NCI-H1694 (cell line): Measurements from ENCODE around the gene CACNA2D4.

Source experiments
- DNase-seq: peaks from one replicate; lab custom pipeline; 2025; lab: John Stamatoyannopoulos, UW

Gene CACNA2D4

DNA sequence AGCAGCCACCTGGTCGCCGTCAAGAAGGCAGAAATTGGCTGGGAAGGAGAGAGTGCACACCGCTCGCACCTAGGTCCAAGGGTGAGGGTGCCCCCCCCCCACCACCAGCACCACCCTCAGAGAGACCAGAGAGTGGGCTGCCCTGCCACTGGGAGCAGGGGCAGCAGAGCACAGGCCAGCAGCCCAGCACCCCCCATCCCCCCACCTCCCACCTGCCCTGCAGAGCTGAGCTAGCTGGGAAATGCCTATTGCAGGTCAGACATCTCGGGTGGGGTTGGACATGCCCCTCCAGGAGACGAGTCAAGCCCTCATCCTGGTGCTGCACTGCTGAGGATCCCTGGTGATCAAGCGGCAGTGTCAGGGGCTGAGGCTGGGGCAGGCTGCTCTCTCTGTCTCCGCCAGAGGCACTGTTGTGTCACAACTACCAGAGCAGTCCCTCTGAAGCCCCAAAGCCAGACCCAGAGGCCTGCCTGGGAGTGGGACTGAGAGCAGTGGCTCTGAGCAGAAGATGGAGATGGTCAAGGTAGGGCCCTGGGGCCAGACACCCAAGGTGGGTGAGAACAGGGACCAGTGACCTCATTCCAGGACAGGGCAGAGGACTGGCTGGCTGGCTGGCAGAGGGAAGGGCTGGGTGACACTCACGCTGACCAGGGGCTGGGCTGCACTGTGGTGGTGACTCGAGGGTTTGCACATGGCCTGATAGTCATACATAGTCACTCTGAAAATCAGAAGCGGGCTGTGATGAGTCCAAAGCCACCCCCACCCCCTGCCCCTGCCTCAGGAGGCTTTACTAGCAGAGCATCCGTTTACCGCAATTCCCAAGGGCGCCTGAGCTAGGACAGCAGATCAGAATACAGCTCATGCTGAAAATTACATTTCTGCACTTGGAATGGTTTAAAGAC is 117.8 kb downstream of the CACNA2D4 start:
- DNase-seq, result peak; percentile 89

GRCh38 chr12:1799882-1800400 is 118.5 kb downstream of the CACNA2D4 start:
- no peak for DNase-seq

- DNase-seq, result no peak
Observed at GRCh38 chr12:1799051-1799881, 119.2 kb downstream of the CACNA2D4 start.

DNA sequence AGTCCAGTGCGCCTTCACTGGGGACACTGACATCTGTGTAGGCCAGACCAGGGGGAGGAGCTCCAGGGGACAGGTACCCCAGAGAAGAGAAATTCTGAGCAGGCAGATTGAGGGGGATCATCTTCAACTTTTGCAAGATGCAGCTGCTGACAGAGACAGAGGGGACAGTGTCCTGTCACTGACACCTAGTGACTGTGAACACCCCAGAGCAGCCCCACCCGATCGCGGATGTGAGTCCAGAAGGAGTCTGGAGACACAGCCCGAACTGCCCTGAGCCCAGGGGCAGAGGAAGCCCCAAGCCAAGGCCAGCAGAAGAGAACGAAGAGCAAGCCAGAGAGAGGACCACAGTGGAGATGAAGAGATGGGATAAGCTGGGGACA is 119.8 kb downstream of the CACNA2D4 start:
- DNase-seq, result no peak

DNA sequence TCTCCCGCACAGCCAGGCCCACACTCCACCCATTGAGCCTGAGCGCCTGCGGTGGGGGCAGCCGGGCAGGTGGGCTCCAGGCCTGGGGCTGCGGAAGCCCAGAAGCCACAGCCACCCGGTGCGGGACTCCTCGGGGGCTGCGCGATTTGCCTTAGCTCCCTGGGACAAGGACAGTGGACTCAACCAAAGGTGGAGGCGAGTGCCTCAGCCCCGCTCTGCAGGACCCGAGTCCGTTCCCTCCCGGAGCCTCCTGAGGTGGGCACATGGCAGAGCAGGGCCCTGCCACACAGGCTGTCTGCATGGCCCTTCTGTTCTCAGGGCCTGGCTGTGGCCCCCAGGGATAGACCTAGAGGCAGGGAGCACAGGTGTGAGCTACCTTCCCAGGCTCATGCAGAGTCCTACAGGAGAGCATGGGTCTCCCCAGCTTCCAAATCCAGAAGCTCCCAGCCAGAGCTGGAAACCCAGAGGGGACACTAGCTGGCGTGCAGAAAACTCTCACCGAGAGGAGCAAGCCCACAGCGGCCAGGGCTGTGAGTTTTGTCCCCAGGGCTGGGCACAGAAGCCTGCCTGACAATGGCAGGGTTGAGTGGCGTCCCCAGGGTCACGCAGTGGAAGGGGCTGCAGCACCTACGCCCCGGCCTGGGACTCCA is 120.3 kb downstream of the CACNA2D4 start:
- DNase-seq, result no peak

GRCh38 chr12:1797011-1797901 is 121.2 kb downstream of the CACNA2D4 start:
- DNase-seq, result no peak

GRCh38 chr12:1796515-1797010 is 121.9 kb downstream of the CACNA2D4 start:
- DNase-seq, result no peak

GRCh38 chr12:1795785-1796514 is 122.5 kb downstream of the CACNA2D4 start:
- peak; percentile 82 for DNase-seq

DNA sequence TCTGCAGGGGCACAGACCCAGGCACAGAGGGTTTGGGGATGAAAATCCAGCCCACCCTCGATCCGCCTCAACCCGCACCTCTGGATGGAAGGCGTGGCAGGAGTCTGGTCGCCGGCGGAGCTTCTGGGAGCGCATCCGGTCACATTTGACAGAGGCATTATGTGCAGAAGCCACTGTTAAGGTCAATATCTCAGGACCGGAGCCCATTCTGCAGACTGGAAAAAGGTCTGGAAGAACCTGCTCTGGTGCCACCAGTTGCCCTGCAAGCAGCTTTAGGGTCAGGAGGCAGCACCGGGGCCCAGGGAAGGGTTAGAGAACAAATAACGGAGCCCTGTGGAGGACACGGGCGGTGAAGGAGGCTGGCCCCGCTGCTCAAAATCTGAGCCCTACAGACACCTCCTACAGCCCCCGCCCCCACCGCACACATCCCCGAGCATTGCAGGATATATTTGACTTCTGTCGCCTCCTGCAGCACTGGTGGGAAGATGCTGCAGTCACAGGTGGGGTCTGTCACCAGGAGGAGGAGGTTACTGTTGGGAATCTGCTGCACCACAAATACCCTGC is 123.1 kb downstream of the CACNA2D4 start:
- DNase-seq, result peak; percentile 32

DNA sequence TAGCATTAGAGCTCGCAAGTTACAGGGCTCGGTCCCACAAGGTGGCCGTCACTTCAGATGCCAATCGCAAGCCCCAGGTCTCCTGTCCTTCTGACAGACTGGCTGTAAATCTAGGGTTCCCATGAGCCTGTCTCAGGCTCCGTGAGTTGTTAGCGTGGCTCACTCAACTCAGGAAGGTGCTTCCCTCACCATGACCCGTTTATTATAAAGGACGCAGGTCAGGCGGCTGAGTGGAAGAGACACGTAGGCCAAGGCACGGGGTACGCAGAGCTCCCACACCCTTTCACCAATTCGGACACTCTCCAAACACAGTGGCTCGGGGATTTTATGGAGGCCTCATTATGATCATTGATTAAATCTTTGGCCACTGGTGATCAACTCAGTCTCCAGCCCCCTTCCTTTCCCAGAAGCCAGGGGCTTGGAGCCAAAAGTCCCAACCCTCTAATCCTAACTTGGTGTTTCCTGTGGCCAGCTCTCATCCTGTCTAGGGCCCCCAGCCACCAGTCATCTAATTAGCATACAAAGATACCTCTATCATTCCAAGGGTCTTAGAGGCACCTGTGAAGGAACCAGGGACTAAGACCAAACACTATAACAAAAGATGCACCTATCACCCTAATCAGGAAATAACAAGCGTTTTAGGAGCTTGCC is 123.9 kb downstream of the CACNA2D4 start:
- no peak for DNase-seq

- no peak for DNase-seq
Observed at GRCh38 chr12:1793426-1794210, 124.8 kb downstream of the CACNA2D4 start.

- DNase-seq, result no peak
Observed at GRCh38 chr12:1792406-1792805, 126.0 kb downstream of the CACNA2D4 start.

DNA sequence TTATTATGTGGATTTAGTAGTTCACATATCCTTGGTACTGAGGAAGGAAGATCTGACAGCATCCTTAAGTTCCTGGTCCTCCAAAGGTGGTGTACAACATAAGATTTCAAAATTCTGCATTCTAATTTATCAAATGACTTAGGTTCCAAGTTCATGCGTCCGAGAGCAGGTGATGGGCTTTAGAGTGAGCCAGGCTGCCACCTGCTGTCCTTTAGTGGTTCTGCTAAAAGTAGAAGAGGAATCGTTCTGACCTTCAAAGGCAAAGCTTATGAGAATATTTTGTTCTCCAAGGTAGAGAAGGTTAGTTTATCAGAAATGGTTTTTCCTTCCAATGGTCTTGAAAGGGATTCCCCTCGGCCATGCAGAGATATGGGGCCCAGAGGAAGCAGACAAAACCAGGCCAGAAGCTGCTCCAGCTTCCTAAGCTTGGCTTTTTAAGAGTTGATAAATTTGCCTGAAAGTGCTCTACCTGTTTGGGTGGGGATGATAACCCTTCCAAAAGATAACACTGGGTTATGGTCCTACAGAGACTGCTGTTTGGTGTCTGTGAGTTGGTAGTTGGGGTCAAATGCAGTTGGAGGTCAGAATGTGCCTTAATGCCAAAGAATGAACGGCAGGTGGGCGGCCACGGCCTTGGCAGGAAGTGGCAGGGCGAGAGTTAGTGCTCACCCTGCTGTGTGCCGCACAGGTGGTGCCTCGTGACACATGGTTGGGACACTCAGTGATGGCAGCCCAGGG is 127.2 kb downstream of the CACNA2D4 start:
- DNase-seq, result peak; percentile 77

- no peak for DNase-seq
Observed at GRCh38 chr12:1790444-1790843, 128.0 kb downstream of the CACNA2D4 start.

- DNase-seq, result no peak
Observed at GRCh38 chr12:1787714-1788113, 130.7 kb downstream of the CACNA2D4 start.

DNA sequence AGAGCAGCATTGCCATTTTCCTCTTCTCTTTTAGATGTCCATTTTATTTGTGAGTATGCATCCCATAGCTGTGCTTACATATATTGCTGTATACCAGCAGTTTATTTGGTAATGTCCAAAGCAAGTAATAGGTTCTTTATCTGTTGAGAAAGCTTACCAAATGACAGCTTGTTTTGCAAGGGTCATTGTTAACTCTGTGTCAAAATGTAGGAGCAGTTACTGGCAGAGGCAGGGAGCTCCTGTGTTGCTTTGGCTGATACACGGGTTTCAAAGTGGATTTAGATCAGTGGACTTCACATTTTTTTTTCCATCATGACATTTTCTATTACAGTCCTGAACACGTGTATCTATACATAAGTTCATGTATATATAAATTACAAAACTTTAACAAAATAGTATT is 136.2 kb downstream of the CACNA2D4 start:
- no peak for DNase-seq

DNA sequence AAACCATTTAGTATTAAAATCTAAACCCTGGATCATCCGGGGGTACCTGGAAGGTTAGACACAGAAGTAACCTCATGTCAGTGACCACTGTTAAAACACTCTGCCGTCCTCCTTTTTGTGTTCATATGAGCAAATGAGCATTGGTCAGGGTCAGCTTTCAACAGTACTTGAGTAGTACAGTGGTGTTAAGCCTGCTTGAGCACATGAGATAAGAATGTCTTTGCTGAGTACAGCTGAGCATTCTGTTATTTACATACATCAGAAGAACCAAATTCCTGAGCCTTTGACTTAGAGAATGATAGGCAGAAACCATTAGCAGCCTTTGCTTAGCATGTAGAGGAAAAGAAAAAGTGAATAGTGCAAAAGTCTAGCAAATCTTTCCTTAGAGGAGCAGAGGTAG is 136.7 kb downstream of the CACNA2D4 start:
- no peak for DNase-seq

GRCh38 chr12:1779783-1780182 is 138.7 kb downstream of the CACNA2D4 start:
- DNase-seq, result no peak
